K562 (cell line): Measurements from ENCODE around the gene SPTBN5. TPM values are rescaled to one million over a fixed set of nuclear protein-coding genes. Genes with fewer than 3 reads are reported as not detected.
A peak's percentile ranks its signal among the peaks of the same experiment; 100 is the strongest.

Experiments used
- BHLHE40 ChIP-seq: IDR thresholded peaks from 2 replicates; pipeline ENCODE4 v1.6.1; 2011; ENCODE audit warnings: low read length, improper control_type of control experiment
- JUND ChIP-seq, 2 experiments: IDR thresholded peaks; 2 replicates in 1 of 2; 3 replicates in 1 of 2; pipeline ENCODE4 v1.6.1; 2011; ENCODE audit warnings: borderline replicate concordance in 2 of 2, low read depth in 2 of 2, low read length in 2 of 2, improper control_type of control experiment in 1 of 2, missing biosample characterization in 1 of 2, missing genetic modification characterization in 1 of 2, missing genetic modification reagents in 1 of 2
- PML ChIP-seq: IDR thresholded peaks from 2 replicates; pipeline ENCODE4 v1.6.1; 2012; ENCODE audit warnings: low read length, inconsistent platforms
- RAD21 ChIP-seq, 2 experiments: fragments of 250-450 bp in 1 of 2; fragments of 450-650 bp in 1 of 2; sonication (Bioruptor Pico) in 1 of 2; formaldehyde crosslinking in 1 of 2; IDR thresholded peaks in 1 of 2; conservative IDR thresholded peaks in 1 of 2; 2 replicates each; pipeline versions ENCODE4 v1.4.0 to v1.8.0; 2020 to 2022; ENCODE audit warnings: mild to moderate bottlenecking in 2 of 2, moderate library complexity in 1 of 2
- RCOR1 ChIP-seq, 2 experiments: IDR thresholded peaks; 2 replicates each; pipeline ENCODE4 v1.6.1; 2012; ENCODE audit warnings: low read depth in 2 of 2, low read length in 2 of 2, borderline replicate concordance in 1 of 2, improper control_type of control experiment in 1 of 2
- SAFB ChIP-seq: fragments of 200-400 bp; formaldehyde crosslinking; IDR thresholded peaks from 2 replicates; pipeline ENCODE4 v1.6.1; 2017; ENCODE audit warnings: low read depth, low read length, borderline replicate concordance
- THAP12 ChIP-seq: fragments of 250-450 bp; sonication (Bioruptor Pico); IDR thresholded peaks from 2 replicates; pipeline ENCODE4 v1.9.0; 2021; ENCODE audit warnings: mild to moderate bottlenecking, inconsistent platforms
- XRCC5 ChIP-seq: fragments of 200-400 bp; formaldehyde crosslinking; IDR thresholded peaks from 2 replicates; pipeline ENCODE4 v1.6.1; 2017; ENCODE audit warnings: low read depth, mild to moderate bottlenecking, low read length
- polyA plus RNA-seq, 8 experiments: library from polyadenylated mRNA; depleted of rRNA in 4 of 8; stranded (reverse) in 5 of 8; unstranded in 3 of 8; fragments of >200 nt; fragmentation: Nextera tagmentation in 2 of 8; fragmentation: Illumina TruSeq in 1 of 8; extraction: Ambion mirVana in 2 of 8; extraction: Trizol in 1 of 8; gene quantifications; 2 replicates each; pipeline versions ENCODE4 v1.2.1 to v1.2.3, GENCODE V29; 2011 to 2014; ENCODE audit warnings: inconsistent platforms in 1 of 8, missing spikeins in 1 of 8
- total RNA-seq, 7 experiments: library from RNA; depleted of rRNA in 6 of 7; stranded (reverse); fragments of >200 nt in 6 of 7; fragmentation: Illumina TruSeq in 2 of 7; extraction: Trizol in 2 of 7; gene quantifications; 2 replicates each; pipeline versions ENCODE4 v1.2.1 to v1.2.3, GENCODE V29; 2011 to 2021; ENCODE audit warnings: low replicate concordance in 1 of 7
- TF ChIP-seq, protein P1 (sequence below): fragments of 250-450 bp; sonication (Bioruptor Pico); IDR thresholded peaks from 2 replicates; pipeline ENCODE4 v1.4.0; 2020; ENCODE audit warnings: mild to moderate bottlenecking, moderate library complexity, borderline replicate concordance
- TF ChIP-seq, protein P2 (sequence below): fragments of 450-650 bp; formaldehyde crosslinking; IDR thresholded peaks from 2 replicates; pipeline ENCODE4 v1.4.0; 2020; ENCODE audit warnings: mild to moderate bottlenecking, mixed read lengths

Gene SPTBN5
- total and polyA plus RNA-seq, 9 of the 15 experiments (the other 6 are each of a cell fraction or from before 2014, with no cell fraction given), result 0.02 TPM; not detected in 8

- peak; percentile 56; the same call in 1 of the 2 replicates for TF ChIP-seq JUND (IDR thresholded peaks at IDR 0.05; ENCODE audit: borderline replicate concordance, low read depth, low read length)
- TF ChIP-seq JUND (tag; IDR thresholded peaks at IDR 0.05; ENCODE audit: borderline replicate concordance, low read depth, low read length), result no peak; the same call in 2 of the 3 replicates
- no peak for TF ChIP-seq THAP12 (CRISPR knock-in tag)
- TF ChIP-seq, protein P1, sequence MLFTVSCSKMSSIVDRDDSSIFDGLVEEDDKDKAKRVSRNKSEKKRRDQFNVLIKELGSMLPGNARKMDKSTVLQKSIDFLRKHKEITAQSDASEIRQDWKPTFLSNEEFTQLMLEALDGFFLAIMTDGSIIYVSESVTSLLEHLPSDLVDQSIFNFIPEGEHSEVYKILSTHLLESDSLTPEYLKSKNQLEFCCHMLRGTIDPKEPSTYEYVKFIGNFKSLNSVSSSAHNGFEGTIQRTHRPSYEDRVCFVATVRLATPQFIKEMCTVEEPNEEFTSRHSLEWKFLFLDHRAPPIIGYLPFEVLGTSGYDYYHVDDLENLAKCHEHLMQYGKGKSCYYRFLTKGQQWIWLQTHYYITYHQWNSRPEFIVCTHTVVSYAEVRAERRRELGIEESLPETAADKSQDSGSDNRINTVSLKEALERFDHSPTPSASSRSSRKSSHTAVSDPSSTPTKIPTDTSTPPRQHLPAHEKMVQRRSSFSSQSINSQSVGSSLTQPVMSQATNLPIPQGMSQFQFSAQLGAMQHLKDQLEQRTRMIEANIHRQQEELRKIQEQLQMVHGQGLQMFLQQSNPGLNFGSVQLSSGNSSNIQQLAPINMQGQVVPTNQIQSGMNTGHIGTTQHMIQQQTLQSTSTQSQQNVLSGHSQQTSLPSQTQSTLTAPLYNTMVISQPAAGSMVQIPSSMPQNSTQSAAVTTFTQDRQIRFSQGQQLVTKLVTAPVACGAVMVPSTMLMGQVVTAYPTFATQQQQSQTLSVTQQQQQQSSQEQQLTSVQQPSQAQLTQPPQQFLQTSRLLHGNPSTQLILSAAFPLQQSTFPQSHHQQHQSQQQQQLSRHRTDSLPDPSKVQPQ (CRISPR knock-in tag), result no peak
- 0 out of 2 replicates have a peak, but pooled peaks have one; percentile 29 for TF ChIP-seq XRCC5
- no peak for TF ChIP-seq SAFB
- peak; percentile 20; the same call in 1 of the 2 replicates for TF ChIP-seq BHLHE40
- TF ChIP-seq, protein P2, sequence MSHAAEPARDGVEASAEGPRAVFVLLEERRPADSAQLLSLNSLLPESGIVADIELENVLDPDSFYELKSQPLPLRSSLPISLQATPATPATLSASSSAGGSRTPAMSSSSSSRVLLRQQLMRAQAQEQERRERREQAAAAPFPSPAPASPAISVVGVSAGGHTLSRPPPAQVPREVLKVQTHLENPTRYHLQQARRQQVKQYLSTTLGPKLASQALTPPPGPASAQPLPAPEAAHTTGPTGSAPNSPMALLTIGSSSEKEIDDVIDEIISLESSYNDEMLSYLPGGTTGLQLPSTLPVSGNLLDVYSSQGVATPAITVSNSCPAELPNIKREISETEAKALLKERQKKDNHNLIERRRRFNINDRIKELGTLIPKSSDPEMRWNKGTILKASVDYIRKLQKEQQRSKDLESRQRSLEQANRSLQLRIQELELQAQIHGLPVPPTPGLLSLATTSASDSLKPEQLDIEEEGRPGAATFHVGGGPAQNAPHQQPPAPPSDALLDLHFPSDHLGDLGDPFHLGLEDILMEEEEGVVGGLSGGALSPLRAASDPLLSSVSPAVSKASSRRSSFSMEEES (CRISPR knock-in tag), result no peak
- peak; percentile 93 to 97 for TF ChIP-seq RAD21 (CRISPR knock-in tag; conservative IDR thresholded peaks at IDR 0.05 in 1 of 2, IDR thresholded peaks at IDR 0.05 in 1 of 2)
- TF ChIP-seq RCOR1 (IDR thresholded peaks at IDR 0.05; ENCODE audit: borderline replicate concordance in 1 of 2, low read depth in 2 of 2, low read length in 2 of 2), result peak in 1 of 2 experiments; percentile 50; a peak in 1 of 4 replicates
- TF ChIP-seq PML, result no peak
Observed at GRCh38 chr15:41811432-41812195, 82.2 kb downstream of the SPTBN5 start (continued).
